ENCODE results near the gene RAMAC. TPM values are rescaled to one million over a fixed set of nuclear protein-coding genes. Genes with fewer than 3 reads are reported as not detected.

The RAMAC gene
- total and polyA plus RNA-seq, 10 of the 15 experiments (the other 5 are each of a cell fraction or from before 2014, with no cell fraction given) = 22.4 to 109 (median 41.7) TPM

- Histone ChIP-seq H3K27ac (ENCODE audit: control insufficient read depth, insufficient read depth) (no peak overlapping the region), H3K4me3 (no peak overlapping the region), H3K9me3 (replicated peaks; ENCODE audit: control insufficient read depth, insufficient read depth, low read length) (no peaks in the 10 kb centered on the region), H3K4me2 (ENCODE audit: control insufficient read depth, insufficient read depth) (no peak overlapping the region), H4K20me1 (ENCODE audit: control insufficient read depth, insufficient read depth) (no peaks in the 10 kb centered on the region), H3K9ac (ENCODE audit: control insufficient read depth, insufficient read depth, low read length) (no peak overlapping the region), H2AFZ (ENCODE audit: control insufficient read depth, low read depth, low read length) (no peak overlapping the region), H3K79me2 (ENCODE audit: control insufficient read depth, insufficient read depth, low read length) (no peaks in the 10 kb centered on the region), H3K4me1 (ENCODE audit: control insufficient read depth, insufficient read depth, low read length) (no peaks in the 10 kb centered on the region), H3K27me3 (replicated peaks in 1 of 2; ENCODE audit: control insufficient read depth in 2 of 2, insufficient read depth in 2 of 2, low read length in 1 of 2) (no peaks in the 10 kb centered on the region), H3K36me3 (ENCODE audit: control insufficient read depth in 2 of 2, insufficient read depth in 2 of 2, low read length in 1 of 2) (peaks cover 0 to 2% of the 10 kb centered on the region in 2 experiments; a peak in 1 of 4 replicates)
- DNase-seq (ENCODE audit: low read depth, low spot score) (no peak), ATAC-seq (no peak), FAIRE-seq (no peak)
- no TSS peak for BruUV-seq (replicated peaks)
- TF ChIP-seq ZBTB11 (CRISPR knock-in tag; IDR thresholded peaks at IDR 0.05) = no peak
- no peak for TF ChIP-seq PAX8 (IDR thresholded peaks at IDR 0.05)
- no peak for TF ChIP-seq MTA3 (IDR thresholded peaks at IDR 0.05; ENCODE audit: borderline replicate concordance, low read length)
- no peak for TF ChIP-seq IKZF1 (conservative IDR thresholded peaks at IDR 0.05)
- no peak for TF ChIP-seq ATF7 (IDR thresholded peaks at IDR 0.05; ENCODE audit: low read depth)
- no peak for TF ChIP-seq SMAD5 (IDR thresholded peaks at IDR 0.05; ENCODE audit: low read depth)
- TF ChIP-seq SRF (IDR thresholded peaks at IDR 0.05; ENCODE audit: low read depth in 2 of 2, low read length in 2 of 2) = no peak
- TF ChIP-seq CREM (IDR thresholded peaks at IDR 0.05; ENCODE audit: low read depth) = no peak
- TF ChIP-seq SIN3A (IDR thresholded peaks at IDR 0.05; ENCODE audit: low read depth, low read length) = no peak
- TF ChIP-seq POU2F2 (IDR thresholded peaks at IDR 0.05; ENCODE audit: borderline replicate concordance, low read depth, low read length) = no peak
- TF ChIP-seq NFXL1 (IDR thresholded peaks at IDR 0.05; ENCODE audit: borderline replicate concordance) = no peak
- no peak for TF ChIP-seq EZH2 (IDR thresholded peaks at IDR 0.05; ENCODE audit: borderline replicate concordance, control insufficient read depth, low read depth, low read length)
- TF ChIP-seq NFYB (IDR thresholded peaks at IDR 0.05; ENCODE audit: insufficient read depth, low read depth, low read length) = no peak
- no peak for TF ChIP-seq BMI1 (IDR thresholded peaks at IDR 0.05; ENCODE audit: borderline replicate concordance)
- TF ChIP-seq CUX1 (IDR thresholded peaks at IDR 0.05; ENCODE audit: insufficient replicate concordance, low read depth, low read length) = no peak
- TF ChIP-seq MTA2 (IDR thresholded peaks at IDR 0.05; ENCODE audit: low read depth) = no peak
- TF ChIP-seq ZNF622 (IDR thresholded peaks at IDR 0.05) = no peak
- WGBS (ENCODE audit: insufficient coverage, insufficient replicate concordance, low lambda C conversion rate, missing lambda C conversion rate) = 100% methylated on average over 3 of the region's 3 CpGs
- SMC1A ChIA-PET (ENCODE audit: uncharacterized antibody, unreplicated experiment) = interaction anchor here (0.7 kb wide), 1 partner anchor 8 kb away, joined by 3 read pairs; no protein-coding TSS in a partner anchor
- CTCF ChIA-PET = interaction anchor here (0.9 to 1.8 kb wide), 4 partner anchors 8 to 461 kb away, joined by 3 to 8 read pairs (median 4); partner anchors contain the start of gene C15orf40
- in situ Hi-C loops (cut with MboI) (no loop called here), intact Hi-C loops (cut with micrococcal nuclease; ENCODE audit: unreplicated experiment) (no loop called here)
- POLR2A ChIA-PET = interaction anchor here (0.6 kb wide), 1 partner anchor 85 kb away, joined by 3 read pairs; no protein-coding TSS in a partner anchor
- RAD21 ChIA-PET (ENCODE audit: unreplicated experiment) = no interaction called here
Measured at GRCh38 chr15:82992436-82992998, 6.5 kb downstream of the RAMAC start.
